ENCODE measurements around the gene HTR4.
"Not testable (repeated sequence)": the region's sequence is repeated elsewhere in the genome, so short reads cannot be mapped to it uniquely, and the experiment has no call there.

HTR4 gene

GRCh38 chr5:148529450-148529849 lies 124.9 kb downstream of the HTR4 start:
- not testable (repeated sequence) for DNase-seq

- DNase-seq: no peak
Measured at GRCh38 chr5:148524721-148525120, 129.6 kb downstream of the HTR4 start.

GRCh38 chr5:148523139-148523538 lies 131.2 kb downstream of the HTR4 start:
- DNase-seq: no peak

GRCh38 chr5:148515460-148515859 lies 138.9 kb downstream of the HTR4 start:
- no peak for DNase-seq

GRCh38 chr5:148514344-148514743 lies 140.0 kb downstream of the HTR4 start:
- DNase-seq: no peak

GRCh38 chr5:148512498-148512897 lies 141.8 kb downstream of the HTR4 start:
- DNase-seq: no peak

- DNase-seq: no peak
Measured at GRCh38 chr5:148511810-148512347, 142.4 kb downstream of the HTR4 start.

- DNase-seq: no peak
Measured at GRCh38 chr5:148509893-148510292, 144.4 kb downstream of the HTR4 start.

GRCh38 chr5:148507648-148508047 lies 146.7 kb downstream of the HTR4 start:
- no peak for DNase-seq

- no peak for DNase-seq
Measured at GRCh38 chr5:148499452-148499851, 154.9 kb downstream of the HTR4 start.

- no peak for DNase-seq
Measured at GRCh38 chr5:148497757-148498156, 156.6 kb downstream of the HTR4 start.

- DNase-seq: no peak
Measured at GRCh38 chr5:148492351-148492750, 162.0 kb downstream of the HTR4 start.

- DNase-seq: no peak
Measured at GRCh38 chr5:148491793-148492184, 162.5 kb downstream of the HTR4 start.

- no peak for DNase-seq
Measured at GRCh38 chr5:148491015-148491792, 163.1 kb downstream of the HTR4 start.

- no peak for DNase-seq
Measured at GRCh38 chr5:148488757-148489156, 165.6 kb downstream of the HTR4 start.

- DNase-seq: no peak
Measured at GRCh38 chr5:148486456-148486855, 167.9 kb downstream of the HTR4 start.

- DNase-seq: no peak
Measured at GRCh38 chr5:148484651-148485050, 169.7 kb downstream of the HTR4 start.

- DNase-seq: no peak
Measured at GRCh38 chr5:148483750-148484149, 170.6 kb downstream of the HTR4 start.

- DNase-seq: peak in 2 of 4 experiments; percentile 11 to 38
Measured at GRCh38 chr5:148482697-148483462, 171.4 kb downstream of the HTR4 start.

GRCh38 chr5:148482196-148482595 lies 172.1 kb downstream of the HTR4 start:
- no peak for DNase-seq

- DNase-seq: no peak
Measured at GRCh38 chr5:148477429-148477828, 176.9 kb downstream of the HTR4 start.

GRCh38 chr5:148476302-148476701 lies 178.0 kb downstream of the HTR4 start:
- DNase-seq: no peak

- DNase-seq: no peak
Measured at GRCh38 chr5:148474025-148474511, 180.3 kb downstream of the HTR4 start.

GRCh38 chr5:148471379-148471778 lies 182.9 kb downstream of the HTR4 start:
- no peak for DNase-seq

All from activated naive CD4-positive, alpha-beta T cell (primary cell).